Measurements from ENCODE around the gene LRRC10B. TPM values are rescaled to one million over a fixed set of nuclear protein-coding genes. Genes with fewer than 3 reads are reported as not detected.

Gene LRRC10B
- total RNA-seq, 1 experiment from 2014 or later = 0.39 TPM

DNA sequence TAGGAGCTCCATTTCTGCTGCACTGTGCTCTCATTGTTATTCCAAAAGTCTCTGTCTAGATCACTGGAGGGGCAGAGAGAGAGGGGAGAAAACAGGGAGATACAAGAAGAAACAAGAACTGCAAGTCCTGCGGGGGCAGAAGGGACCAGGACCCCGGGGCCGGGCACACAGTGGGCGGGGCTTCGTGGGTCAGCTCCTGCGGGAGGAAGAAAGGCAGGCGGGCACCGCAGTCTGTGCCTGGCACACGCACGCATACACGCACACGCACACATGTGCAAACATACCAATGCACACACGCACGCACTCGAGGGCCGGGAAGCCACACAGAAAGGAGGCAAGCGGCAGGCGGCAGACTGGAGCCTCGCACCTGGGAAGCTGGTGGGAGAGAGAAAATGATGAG, 38.7 kb downstream of the LRRC10B start:
- no peak overlapping the region for H4K8ac ChIP-seq (replicated peaks; ENCODE audit: insufficient read length, low read depth, low read length)
- no peaks in the 10 kb centered on the region for H3K23me2 ChIP-seq (ENCODE audit: insufficient read length, low read depth, low read length, poor library complexity, severe bottlenecking)
- H3K27ac ChIP-seq (ENCODE audit: insufficient read length, low read depth, low read length) = no peak overlapping the region
- Mint-ChIP-seq H3K9me3 (no peaks in the 10 kb centered on the region), H3K27me3 (ENCODE audit: low read depth) (no peaks in the 10 kb centered on the region; the same call in none of the 2 replicates), H3K27ac (peak overlapping the region in 1 of 3 experiments; percentile 90; a peak in 1 of 7 replicates), H3K4me1 (peaks cover 10 to 44% of the 10 kb centered on the region in 2 experiments), H3K4me3 (no peak overlapping the region), H3K36me3 (ENCODE audit: insufficient read depth in 1 of 3, low read depth in 3 of 3) (peaks cover 0 to 5% (median 4%) of the 10 kb centered on the region in 3 experiments; a peak in 2 of 7 replicates)
- H4K20me1 ChIP-seq (ENCODE audit: control insufficient read depth, insufficient read depth, insufficient read length) = no peaks in the 10 kb centered on the region
- no peaks in the 10 kb centered on the region for H3K79me1 ChIP-seq (ENCODE audit: insufficient read depth, low read depth, low read length, poor library complexity, severe bottlenecking)
- no peak overlapping the region for H4K5ac ChIP-seq (ENCODE audit: insufficient read length, low read depth, low read length)
- H3K9ac ChIP-seq (ENCODE audit: extremely low read depth, insufficient read length, low read length) = no peak overlapping the region
- no peak for DNase-seq
- H3K27me3 ChIP-seq (ENCODE audit: insufficient read depth, low read length) = no peaks in the 10 kb centered on the region
- no peak overlapping the region for H2BK15ac ChIP-seq (ENCODE audit: low read depth, low read length)
- H2BK120ac ChIP-seq (ENCODE audit: low read depth, low read length, poor library complexity, severe bottlenecking) = no peak overlapping the region
- no peak overlapping the region for H2BK20ac ChIP-seq (ENCODE audit: low read depth, low read length, poor library complexity, severe bottlenecking)
- H3K56ac ChIP-seq (ENCODE audit: insufficient read length, low read depth, low read length) = no peak overlapping the region
- H2AK5ac ChIP-seq (ENCODE audit: insufficient read length, low read length) = no peak overlapping the region
- no peak overlapping the region for H3T11ph ChIP-seq (ENCODE audit: low read length)
- no peak overlapping the region for H3K14ac ChIP-seq (ENCODE audit: insufficient read depth, low read length)
- H3K4me1 ChIP-seq (ENCODE audit: insufficient read depth, low read length) = no peaks in the 10 kb centered on the region; the same call in 1 of the 2 replicates
- no peak overlapping the region for H2BK5ac ChIP-seq (ENCODE audit: insufficient read length, low read length)
- no peak overlapping the region for H4K91ac ChIP-seq (ENCODE audit: insufficient read length, low read depth, low read length)
- H3K79me2 ChIP-seq (ENCODE audit: insufficient read depth, low read length) = no peaks in the 10 kb centered on the region
- H2AFZ ChIP-seq (ENCODE audit: low read length) = no peak overlapping the region
- TF ChIP-seq, protein P1, sequence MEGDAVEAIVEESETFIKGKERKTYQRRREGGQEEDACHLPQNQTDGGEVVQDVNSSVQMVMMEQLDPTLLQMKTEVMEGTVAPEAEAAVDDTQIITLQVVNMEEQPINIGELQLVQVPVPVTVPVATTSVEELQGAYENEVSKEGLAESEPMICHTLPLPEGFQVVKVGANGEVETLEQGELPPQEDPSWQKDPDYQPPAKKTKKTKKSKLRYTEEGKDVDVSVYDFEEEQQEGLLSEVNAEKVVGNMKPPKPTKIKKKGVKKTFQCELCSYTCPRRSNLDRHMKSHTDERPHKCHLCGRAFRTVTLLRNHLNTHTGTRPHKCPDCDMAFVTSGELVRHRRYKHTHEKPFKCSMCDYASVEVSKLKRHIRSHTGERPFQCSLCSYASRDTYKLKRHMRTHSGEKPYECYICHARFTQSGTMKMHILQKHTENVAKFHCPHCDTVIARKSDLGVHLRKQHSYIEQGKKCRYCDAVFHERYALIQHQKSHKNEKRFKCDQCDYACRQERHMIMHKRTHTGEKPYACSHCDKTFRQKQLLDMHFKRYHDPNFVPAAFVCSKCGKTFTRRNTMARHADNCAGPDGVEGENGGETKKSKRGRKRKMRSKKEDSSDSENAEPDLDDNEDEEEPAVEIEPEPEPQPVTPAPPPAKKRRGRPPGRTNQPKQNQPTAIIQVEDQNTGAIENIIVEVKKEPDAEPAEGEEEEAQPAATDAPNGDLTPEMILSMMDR (conservative IDR thresholded peaks at IDR 0.05) = no peak
- no peaks in the 10 kb centered on the region for H3K9me3 ChIP-seq (ENCODE audit: control insufficient read depth, low read depth, low read length)
- H3K4me2 ChIP-seq (ENCODE audit: insufficient read depth, insufficient read length, low read length) = no peak overlapping the region
- no CpG with 5 or more reads among the region's 19 CpGs for WGBS (ENCODE audit: extremely low coverage, insufficient read length, low lambda C conversion rate)
- H3K18ac ChIP-seq (ENCODE audit: insufficient read length, low read depth, low read length) = no peak overlapping the region
- H2BK12ac ChIP-seq (ENCODE audit: insufficient read length, low read depth, low read length) = no peak overlapping the region
- no peak overlapping the region for H3K4ac ChIP-seq (ENCODE audit: low read depth, low read length)
- H3K23ac ChIP-seq (ENCODE audit: insufficient read length, low read depth, low read length) = no peak overlapping the region
